Transverse colon (tissue), 4 donors: ENCODE data around the gene EEF1AKMT2. TPM values are rescaled to one million over a fixed set of nuclear protein-coding genes. Genes with fewer than 3 reads are reported as not detected.

ENCODE experiments used
- DNase-seq: peaks from one replicate; pipeline ENCODE4 v3.0.0-alpha.2; 2019
- H3K27ac ChIP-seq, 4 donors: fragments of 200-600 bp; sonication (generic); 2 replicates each; pipeline ENCODE4 v1.5.1; 2016 to 2018; ENCODE audit warnings: inconsistent platforms in 4 of 4
- H3K27me3 ChIP-seq: fragments of 200-600 bp; sonication (generic); 2 replicates; pipeline ENCODE4 v1.5.1; 2017; ENCODE audit warnings: inconsistent platforms
- H3K36me3 ChIP-seq, 4 donors: fragments of 200-600 bp; sonication (generic); 2 replicates each; pipeline ENCODE4 v1.5.1; 2017 to 2019; ENCODE audit warnings: inconsistent platforms in 4 of 4
- H3K4me1 ChIP-seq, 4 donors: fragments of 200-600 bp; sonication (generic); 2 replicates each; pipeline ENCODE4 v1.5.1; 2017 to 2020; ENCODE audit warnings: inconsistent platforms in 4 of 4
- H3K4me3 ChIP-seq, 4 donors: fragments of 200-600 bp; sonication (generic); 1 replicate in 1 of 4; 2 replicates in 3 of 4; pipeline versions ENCODE4 v1.5.1 to v1.6.1; 2017 to 2019; ENCODE audit warnings: inconsistent platforms in 4 of 4
- H3K9me3 ChIP-seq, 2 donors: fragments of 200-600 bp; sonication (generic); 2 replicates each; pipeline ENCODE4 v1.5.1; 2017 to 2019; ENCODE audit warnings: inconsistent platforms in 2 of 2
- CTCF ChIP-seq, 5 experiments: fragments of 200-600 bp in 3 of 5; fragments of 450-650 bp in 2 of 5; sonication (generic) in 3 of 5; IDR thresholded peaks; 1 replicate in 2 of 5; 2 replicates in 3 of 5; pipeline ENCODE4 v1.5.1; 2016 to 2017; ENCODE audit warnings: antibody characterized with exemption in 5 of 5, inconsistent platforms in 3 of 5, mild to moderate bottlenecking in 2 of 5, moderate library complexity in 1 of 5
- EP300 ChIP-seq: sonication (generic); formaldehyde crosslinking; IDR thresholded peaks from one replicate; pipeline ENCODE4 v1.6.1; 2017; ENCODE audit warnings: antibody characterized with exemption, low read depth
- POLR2A ChIP-seq: fragments of 450-650 bp; IDR thresholded peaks from one replicate; pipeline ENCODE4 v1.6.1; 2016; ENCODE audit warnings: antibody characterized with exemption, mild to moderate bottlenecking, moderate library complexity
- POLR2AphosphoS5 ChIP-seq, 3 donors: sonication (generic); formaldehyde crosslinking; IDR thresholded peaks; one replicate each; pipeline ENCODE4 v1.6.1; 2016; ENCODE audit warnings: antibody characterized with exemption in 3 of 3
- WGBS, 2 donors: methylation state at CpG; one replicate each; pipeline ENCODE4 v1.1.5; 2018; ENCODE audit warnings: low coverage in 1 of 2; 5-methylcytosine and 5-hydroxymethylcytosine counted together
- in situ Hi-C, 4 donors: fragments of 200-750 bp; cut with MboI; loops; one replicate each; pipeline versions ENCODE4 v1.15.0 to v1.15.1; 2017; ENCODE audit warnings: low sequenced_read_pairs in 3 of 4, low pct_ligation_motif_present in 1 of 4, low pct_unique_long_range_greater_than_20kb in 1 of 4
- intact Hi-C: fragments of 100-400 bp; cut with DNase I; formaldehyde crosslinking; loops from one replicate; pipeline ENCODE4 v1.15.1; 2023; ENCODE audit warnings: low total_unique reads
- total RNA-seq, 4 donors: library from RNA; depleted of rRNA; stranded (reverse); fragments of >200 nt; gene quantifications; one replicate each; pipeline ENCODE4 v1.1.0, GENCODE V29; 2016

EEF1AKMT2 gene
- total RNA-seq, 4 donors from 2014 or later, result 5.2 to 19.1 (median 10.6) TPM

- TF ChIP-seq POLR2A, result no peak
- no peak for TF ChIP-seq EP300
- no peak for TF ChIP-seq CTCF (IDR thresholded peaks at IDR 0.05)
- TF ChIP-seq POLR2AphosphoS5 (IDR thresholded peaks at IDR 0.05), result no peak
- no peaks in the 10 kb centered on the region for H3K27me3 ChIP-seq
- no peak overlapping the region for H3K4me3 ChIP-seq
- DNase-seq, result no peak
- 87% methylated on average over 9 of the region's 9 CpGs; no CpG with 5 or more reads in 1 of the 2 donors for WGBS, 2 donors
- peaks cover 34 to 86% (median 38%) of the 10 kb centered on the region in 4 donors for H3K4me1 ChIP-seq
- H3K9me3 ChIP-seq, result no peaks in the 10 kb centered on the region
- peak overlapping the region; percentile 19 to 81 (median 62) for H3K27ac ChIP-seq
- H3K36me3 ChIP-seq, result no peaks in the 10 kb centered on the region
- in situ Hi-C loops, result no loop called here
- intact Hi-C loops, result no loop called here
Measured at GRCh38 chr10:124717041-124717757, 74.5 kb downstream of the EEF1AKMT2 start.

GRCh38 chr10:124716369-124716768 lies 75.3 kb downstream of the EEF1AKMT2 start:
- Histone ChIP-seq H3K27me3 (no peaks in the 10 kb centered on the region), H3K4me1 (peaks cover 26 to 82% (median 31%) of the 10 kb centered on the region in 4 donors), H3K27ac (no peak overlapping the region), H3K36me3 (no peaks in the 10 kb centered on the region), H3K9me3 (no peaks in the 10 kb centered on the region), H3K4me3 (no peak overlapping the region)
- TF ChIP-seq POLR2A, result no peak
- TF ChIP-seq CTCF (IDR thresholded peaks at IDR 0.05), result no peak
- no peak for TF ChIP-seq EP300
- no peak for TF ChIP-seq POLR2AphosphoS5 (IDR thresholded peaks at IDR 0.05)
- DNase-seq, result no peak
- in situ Hi-C loops (no loop called here), intact Hi-C loops (no loop called here)
- 78 to 88% methylated on average over 1 to 4 of the region's 4 CpGs for WGBS, 2 donors

- intact Hi-C loops (no loop called here), in situ Hi-C loops (no loop called here)
- TF ChIP-seq EP300, result no peak
- TF ChIP-seq POLR2AphosphoS5 (IDR thresholded peaks at IDR 0.05), result no peak
- no peak for TF ChIP-seq POLR2A
- TF ChIP-seq CTCF (IDR thresholded peaks at IDR 0.05), result no peak
- peaks cover 25 to 82% (median 31%) of the 10 kb centered on the region in 4 donors for H3K4me1 ChIP-seq
- no peaks in the 10 kb centered on the region for H3K36me3 ChIP-seq
- 59% methylated on average over 6 of the region's 6 CpGs; no CpG with 5 or more reads in 1 of the 2 donors for WGBS, 2 donors
- no peak for DNase-seq
- no peaks in the 10 kb centered on the region for H3K9me3 ChIP-seq
- H3K27ac ChIP-seq, result no peak overlapping the region
- no peak overlapping the region for H3K4me3 ChIP-seq
- H3K27me3 ChIP-seq, result no peaks in the 10 kb centered on the region
Measured at GRCh38 chr10:124715439-124715838, 76.2 kb downstream of the EEF1AKMT2 start.

- 67 to 85% methylated on average over 9 to 10 of the region's 10 CpGs for WGBS, 2 donors
Measured at GRCh38 chr10:124713679-124714255, 77.9 kb downstream of the EEF1AKMT2 start.

More at GRCh38 chr10:124713679-124714255, 77.9 kb downstream of the EEF1AKMT2 start:
- Histone ChIP-seq H3K27ac (peak overlapping the region in 3 of 4 donors; percentile 1 to 33 (median 20)), H3K4me1 (peaks cover 30 to 82% (median 34%) of the 10 kb centered on the region in 4 donors), H3K9me3 (no peaks in the 10 kb centered on the region), H3K4me3 (no peak overlapping the region), H3K36me3 (no peaks in the 10 kb centered on the region), H3K27me3 (no peaks in the 10 kb centered on the region)
- no peak for DNase-seq
- intact Hi-C loops (no loop called here), in situ Hi-C loops (no loop called here)
- TF ChIP-seq EP300, result no peak
- no peak for TF ChIP-seq POLR2A
- TF ChIP-seq CTCF (IDR thresholded peaks at IDR 0.05), result no peak
- no peak for TF ChIP-seq POLR2AphosphoS5 (IDR thresholded peaks at IDR 0.05)
